HG03066 (cell line): ENCODE data around the gene TMEM181.
"Not testable (repeated sequence)": the region's sequence is repeated elsewhere in the genome, so short reads cannot be mapped to it uniquely, and the experiment has no call there.

ENCODE experiments used
- ATAC-seq: cut with Tn5 transposase; IDR thresholded peaks from one replicate; pipeline ENCODE4 v1.9.1; 2021; ENCODE audit warnings: low read depth; ENCODE audit not compliant: unreplicated experiment

TMEM181 gene

GRCh38 chr6:158536891-158537798 is 22.7 kb upstream of the TMEM181 start:
- ATAC-seq = no peak

DNA sequence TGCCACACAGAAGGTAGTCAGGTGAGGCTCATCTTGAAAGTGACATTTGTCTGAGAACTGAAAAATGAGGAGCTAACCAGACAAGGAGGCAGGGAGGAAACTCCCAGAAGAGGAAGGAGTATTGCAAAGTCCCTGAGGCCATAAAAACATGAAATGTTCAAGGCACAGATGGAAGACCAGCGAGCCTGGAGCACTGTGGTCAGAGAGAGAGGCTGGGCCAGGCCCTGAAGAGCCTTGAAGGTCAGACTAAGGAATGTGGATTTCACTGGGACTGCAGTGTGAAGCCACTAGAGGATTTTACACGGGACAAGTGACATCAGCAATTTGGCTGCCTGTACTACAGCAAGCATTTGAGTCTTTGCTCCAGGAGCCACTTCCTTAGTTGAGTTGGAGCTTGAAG is 21.1 kb upstream of the TMEM181 start:
- ATAC-seq = no peak

GRCh38 chr6:158539413-158539812 is 20.5 kb upstream of the TMEM181 start:
- ATAC-seq = no peak

- ATAC-seq = no peak
Observed at GRCh38 chr6:158539881-158540280, 20.0 kb upstream of the TMEM181 start.

DNA sequence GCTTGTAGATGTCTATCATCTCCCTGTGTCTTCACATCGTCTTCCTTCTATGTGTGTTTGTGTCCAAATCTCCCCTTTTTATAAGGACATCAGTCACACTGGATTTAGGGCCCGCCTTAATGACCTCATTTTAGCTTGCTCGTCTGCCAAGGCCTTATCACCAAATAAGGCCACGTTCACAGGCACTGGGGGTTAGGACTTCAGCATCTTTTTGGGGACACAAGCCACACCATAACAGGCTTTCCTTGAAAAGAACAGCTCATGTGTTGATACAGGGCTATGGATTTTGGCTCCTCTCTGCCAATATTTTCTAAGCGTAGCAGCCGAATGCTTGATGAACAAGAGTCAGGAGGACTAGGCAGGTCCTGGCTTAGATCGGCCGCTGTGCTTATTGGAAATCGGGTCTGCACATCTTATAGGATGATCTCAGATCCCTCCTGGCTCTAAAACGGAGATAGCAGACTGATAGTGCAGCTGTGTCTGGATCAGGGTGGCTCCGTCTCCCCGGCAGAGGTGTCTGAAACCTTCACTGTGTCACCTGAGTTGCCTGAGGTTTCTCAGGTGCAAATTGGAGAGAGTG is 16.2 kb upstream of the TMEM181 start:
- ATAC-seq = no peak

- no peak for ATAC-seq
Observed at GRCh38 chr6:158544428-158544827, 15.5 kb upstream of the TMEM181 start.

DNA sequence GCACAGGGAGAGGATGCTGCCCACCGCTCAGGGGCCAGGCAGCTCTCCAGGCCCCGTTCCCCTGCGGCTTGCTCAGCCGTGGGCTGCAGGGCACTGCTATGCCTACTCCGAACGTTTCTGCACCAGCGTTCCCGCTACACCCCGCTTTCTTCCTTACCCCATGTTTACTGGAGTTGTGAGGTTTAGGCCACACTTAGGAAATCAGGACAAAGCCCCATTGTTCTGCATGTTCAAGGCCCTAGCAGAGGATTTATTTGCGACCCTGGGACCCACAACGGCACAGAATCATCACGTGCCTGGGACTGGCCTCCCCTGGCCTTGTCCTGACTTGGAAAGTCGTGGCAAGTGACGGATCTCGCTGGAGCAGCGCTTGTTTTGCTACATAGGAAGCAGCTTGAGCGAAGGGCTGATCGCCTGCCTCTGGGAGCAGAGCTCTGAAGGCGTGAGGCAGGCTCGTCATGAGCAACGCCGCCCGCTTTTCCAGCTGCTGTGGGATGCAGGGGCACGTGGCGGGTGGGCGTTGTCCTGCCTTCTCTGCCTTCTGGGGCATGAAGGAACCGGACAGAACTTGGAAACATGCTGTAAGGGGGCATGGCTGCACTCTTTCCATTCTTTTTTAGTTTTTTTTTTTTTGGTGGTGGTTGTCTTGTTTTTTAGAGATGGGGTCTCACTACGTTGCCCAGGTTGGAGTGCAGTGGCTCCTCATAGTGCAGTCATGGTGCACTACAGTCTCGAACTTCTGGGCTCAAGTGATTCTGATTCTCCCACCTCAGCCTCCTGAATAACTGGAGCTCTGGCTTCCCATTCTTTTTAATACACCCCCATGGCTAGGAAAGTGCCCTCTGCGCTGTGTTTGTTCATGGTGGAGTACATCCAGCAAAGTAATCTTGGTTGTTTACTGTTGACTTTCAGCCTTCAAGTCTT is 14.6 kb upstream of the TMEM181 start:
- ATAC-seq = no peak

- no peak for ATAC-seq
Observed at GRCh38 chr6:158548418-158549161, 11.3 kb upstream of the TMEM181 start.

- ATAC-seq = no peak
Observed at GRCh38 chr6:158552055-158552795, 7.7 kb upstream of the TMEM181 start.

GRCh38 chr6:158552796-158553138 is 7.1 kb upstream of the TMEM181 start:
- no peak for ATAC-seq

DNA sequence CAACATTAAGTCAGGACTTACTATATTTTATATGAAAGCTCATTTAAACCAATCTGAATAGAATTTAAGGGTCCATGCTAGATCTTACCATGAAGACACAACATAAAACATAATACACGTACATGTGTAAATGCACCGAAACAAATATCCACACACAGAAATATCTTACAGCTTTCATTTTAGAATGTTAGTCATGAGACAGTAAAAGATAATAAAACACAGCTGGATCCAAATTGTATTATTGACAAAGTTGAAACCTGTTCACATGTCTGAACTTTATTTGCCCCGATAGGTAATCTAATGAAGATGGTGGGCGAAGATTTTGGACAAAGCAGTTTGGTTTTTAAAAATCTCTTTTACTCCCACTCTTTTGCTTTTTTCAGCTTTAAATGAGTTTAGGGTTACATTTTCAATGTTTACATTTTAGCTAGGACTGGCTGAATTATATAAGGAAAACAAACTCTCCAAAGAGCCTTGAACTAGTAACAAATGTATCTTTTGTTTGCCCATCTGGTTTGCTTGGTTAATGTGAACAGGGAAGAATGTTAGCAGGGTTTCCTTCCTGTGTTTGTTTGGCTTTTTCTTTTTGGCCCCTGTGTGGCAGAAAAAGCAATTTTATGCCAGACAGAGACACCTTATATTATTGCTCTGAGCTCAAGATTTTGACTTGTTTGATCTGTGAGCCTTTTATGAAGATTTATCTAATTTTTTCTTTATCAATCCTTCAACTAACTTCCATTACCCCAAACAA is 5.1 kb upstream of the TMEM181 start:
- ATAC-seq = no peak

DNA sequence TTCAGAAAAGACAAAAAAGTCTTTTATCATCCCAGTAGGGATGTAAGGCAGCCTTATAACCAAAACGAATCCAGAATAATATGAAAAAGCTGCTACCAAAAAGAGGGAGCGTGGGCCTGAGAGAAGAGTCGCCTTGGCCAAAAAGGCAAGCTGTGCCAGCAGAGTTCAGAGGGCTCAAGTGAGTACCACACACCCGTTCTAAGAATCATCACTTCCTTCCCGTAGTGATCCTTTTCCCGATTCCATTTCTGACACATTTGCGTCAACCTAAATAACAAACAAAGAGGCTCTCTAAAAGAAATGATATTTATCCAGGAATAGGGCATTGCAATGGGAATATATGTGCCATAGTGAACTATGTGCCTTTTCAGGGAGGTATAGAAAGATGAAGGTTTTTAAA is 3.8 kb upstream of the TMEM181 start:
- ATAC-seq = no peak

DNA sequence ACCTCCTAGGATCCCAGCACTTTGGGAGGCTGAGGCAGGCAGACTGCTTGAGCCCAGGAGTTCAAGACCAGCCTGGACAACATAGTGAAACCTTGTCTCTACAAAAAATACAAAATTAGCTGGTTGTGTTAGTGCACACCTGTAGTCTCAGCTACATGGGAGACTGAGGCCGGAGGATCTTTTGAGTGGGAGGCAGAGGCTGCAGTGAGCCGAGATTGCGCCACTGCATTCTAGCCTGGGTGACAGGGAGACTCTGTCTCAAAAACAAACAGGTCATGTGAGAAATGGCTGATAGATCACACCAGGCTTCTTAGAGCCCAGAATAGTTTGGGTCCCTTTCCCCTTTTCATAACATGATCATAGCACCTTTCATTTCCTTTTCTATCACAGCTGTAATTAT is 2.8 kb upstream of the TMEM181 start:
- ATAC-seq = not testable (repeated sequence)

GRCh38 chr6:158557927-158558326 is 2.0 kb upstream of the TMEM181 start:
- ATAC-seq = no peak

DNA sequence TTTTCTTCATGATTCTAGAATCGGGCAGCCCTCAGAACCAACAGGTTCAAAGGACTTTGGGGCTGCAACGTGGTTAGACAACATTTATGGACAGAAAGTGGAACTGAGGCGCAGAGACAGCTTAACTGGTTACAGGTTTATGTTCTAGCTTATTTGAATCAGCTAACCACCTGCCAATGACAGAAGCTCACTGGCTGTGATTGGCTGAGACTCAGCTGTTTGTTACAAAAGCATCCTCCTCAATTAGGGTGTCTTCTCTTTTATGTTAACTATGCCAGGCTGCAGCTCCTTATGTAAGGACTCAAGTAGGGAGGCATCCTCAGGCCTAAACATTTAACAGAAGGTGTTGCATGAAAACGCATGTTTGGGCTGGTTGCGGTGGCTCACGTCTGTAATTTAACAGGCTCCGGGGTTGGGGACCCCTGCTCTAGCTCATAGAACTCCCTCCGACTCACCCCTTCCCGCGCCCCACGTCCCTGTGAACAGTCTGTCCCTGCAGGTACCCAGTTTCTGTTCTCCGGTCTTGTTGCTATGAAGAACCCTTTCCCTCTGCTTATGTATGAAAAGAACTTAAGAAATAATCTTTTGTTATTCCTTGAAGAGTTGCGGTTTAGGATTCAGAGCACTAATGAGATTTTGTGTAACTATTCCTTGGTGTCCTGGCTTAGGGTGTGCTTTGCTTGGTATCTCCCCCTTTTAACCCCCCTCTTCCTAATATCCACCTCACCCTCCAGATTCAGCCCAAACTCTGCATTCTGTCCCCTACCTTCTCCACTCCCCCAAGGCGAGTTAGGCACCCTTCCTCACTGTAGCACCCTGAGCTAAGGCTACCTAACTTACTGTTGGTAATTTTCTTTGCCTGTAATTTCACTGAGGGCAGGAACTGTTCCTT is 1.2 kb upstream of the TMEM181 start:
- ATAC-seq = no peak

GRCh38 chr6:158559338-158559894 is 475 bp upstream of the TMEM181 start:
- ATAC-seq = no peak

GRCh38 chr6:158560836-158561320 is 987 bp downstream of the TMEM181 start:
- no peak for ATAC-seq
